ENCODE data around the gene EPC1.
"Not testable (repeated sequence)": the region's sequence is repeated elsewhere in the genome, so short reads cannot be mapped to it uniquely, and the experiment has no call there.

EPC1 gene

GRCh38 chr10:32233375-32233774, 113.6 kb downstream of the EPC1 start:
- H3K36me3 ChIP-seq (ENCODE audit: insufficient read depth, low read length); H2AFZ ChIP-seq (ENCODE audit: low read length, unreplicated experiment); H3K4me3 ChIP-seq (ENCODE audit: low read depth, low read length); H3K27me3 ChIP-seq (ENCODE audit: insufficient read depth, low read length); H3K79me2 ChIP-seq (ENCODE audit: control insufficient read depth, insufficient read depth, low read length, unreplicated experiment); H3K27ac ChIP-seq (ENCODE audit: low read depth, low read length): not testable (repeated sequence)
- peaks cover 11% of the 10 kb centered on the region for H3K4me1 ChIP-seq (ENCODE audit: control insufficient read depth, insufficient read depth, low read length, unreplicated experiment)

- Histone ChIP-seq H3K79me2 (ENCODE audit: control insufficient read depth, insufficient read depth, low read length, unreplicated experiment) (no peaks in the 10 kb centered on the region), H3K27ac (ENCODE audit: low read depth, low read length) (no peak overlapping the region), H3K4me1 (ENCODE audit: control insufficient read depth, insufficient read depth, low read length, unreplicated experiment) (peaks cover 1% of the 10 kb centered on the region), H3K4me3 (ENCODE audit: low read depth, low read length) (no peak overlapping the region), H2AFZ (ENCODE audit: low read length, unreplicated experiment) (no peak overlapping the region), H3K27me3 (ENCODE audit: insufficient read depth, low read length) (no peaks in the 10 kb centered on the region), H3K36me3 (ENCODE audit: insufficient read depth, low read length) (no peaks in the 10 kb centered on the region)
Observed at GRCh38 chr10:32232378-32232777, 114.6 kb downstream of the EPC1 start.

GRCh38 chr10:32229788-32230187, 117.2 kb downstream of the EPC1 start:
- not testable (repeated sequence) for H3K4me3 ChIP-seq (ENCODE audit: low read depth, low read length); H3K27me3 ChIP-seq (ENCODE audit: insufficient read depth, low read length); H3K36me3 ChIP-seq (ENCODE audit: insufficient read depth, low read length); H3K79me2 ChIP-seq (ENCODE audit: control insufficient read depth, insufficient read depth, low read length, unreplicated experiment); H2AFZ ChIP-seq (ENCODE audit: low read length, unreplicated experiment); H3K27ac ChIP-seq (ENCODE audit: low read depth, low read length); H3K4me1 ChIP-seq (ENCODE audit: control insufficient read depth, insufficient read depth, low read length, unreplicated experiment)

- H3K4me1 ChIP-seq (ENCODE audit: control insufficient read depth, insufficient read depth, low read length, unreplicated experiment), result no peaks in the 10 kb centered on the region
- H3K27me3 ChIP-seq (ENCODE audit: insufficient read depth, low read length), result no peaks in the 10 kb centered on the region
- H3K36me3 ChIP-seq (ENCODE audit: insufficient read depth, low read length), result no peaks in the 10 kb centered on the region
- no peak overlapping the region for H2AFZ ChIP-seq (ENCODE audit: low read length, unreplicated experiment)
- H3K27ac ChIP-seq (ENCODE audit: low read depth, low read length), result no peak overlapping the region
- no peaks in the 10 kb centered on the region for H3K79me2 ChIP-seq (ENCODE audit: control insufficient read depth, insufficient read depth, low read length, unreplicated experiment)
- no peak overlapping the region for H3K4me3 ChIP-seq (ENCODE audit: low read depth, low read length)
Observed at GRCh38 chr10:32229170-32229569, 117.8 kb downstream of the EPC1 start.

- Histone ChIP-seq H3K27ac (ENCODE audit: low read depth, low read length) (no peak overlapping the region), H2AFZ (ENCODE audit: low read length, unreplicated experiment) (no peak overlapping the region), H3K79me2 (ENCODE audit: control insufficient read depth, insufficient read depth, low read length, unreplicated experiment) (no peaks in the 10 kb centered on the region), H3K4me3 (ENCODE audit: low read depth, low read length) (no peak overlapping the region), H3K27me3 (ENCODE audit: insufficient read depth, low read length) (no peaks in the 10 kb centered on the region), H3K36me3 (ENCODE audit: insufficient read depth, low read length) (no peaks in the 10 kb centered on the region), H3K4me1 (ENCODE audit: control insufficient read depth, insufficient read depth, low read length, unreplicated experiment) (no peaks in the 10 kb centered on the region)
Observed at GRCh38 chr10:32227802-32228201, 119.2 kb downstream of the EPC1 start.

GRCh38 chr10:32226624-32227023, 120.3 kb downstream of the EPC1 start:
- H3K79me2 ChIP-seq (ENCODE audit: control insufficient read depth, insufficient read depth, low read length, unreplicated experiment), result no peaks in the 10 kb centered on the region
- no peaks in the 10 kb centered on the region for H3K36me3 ChIP-seq (ENCODE audit: insufficient read depth, low read length)

GRCh38 chr10:32225976-32226375, 121.0 kb downstream of the EPC1 start:
- H3K79me2 ChIP-seq (ENCODE audit: control insufficient read depth, insufficient read depth, low read length, unreplicated experiment), result no peaks in the 10 kb centered on the region
- no peaks in the 10 kb centered on the region for H3K27me3 ChIP-seq (ENCODE audit: insufficient read depth, low read length)
- H3K4me1 ChIP-seq (ENCODE audit: control insufficient read depth, insufficient read depth, low read length, unreplicated experiment), result no peaks in the 10 kb centered on the region
- H2AFZ ChIP-seq (ENCODE audit: low read length, unreplicated experiment), result no peak overlapping the region
- no peaks in the 10 kb centered on the region for H3K36me3 ChIP-seq (ENCODE audit: insufficient read depth, low read length)
- no peak overlapping the region for H3K4me3 ChIP-seq (ENCODE audit: low read depth, low read length)
- H3K27ac ChIP-seq (ENCODE audit: low read depth, low read length), result no peak overlapping the region

More at GRCh38 chr10:32226624-32227023, 120.3 kb downstream of the EPC1 start:
- no peak overlapping the region for H2AFZ ChIP-seq (ENCODE audit: low read length, unreplicated experiment)
- H3K4me1 ChIP-seq (ENCODE audit: control insufficient read depth, insufficient read depth, low read length, unreplicated experiment), result no peaks in the 10 kb centered on the region
- no peak overlapping the region for H3K27ac ChIP-seq (ENCODE audit: low read depth, low read length)
- H3K4me3 ChIP-seq (ENCODE audit: low read depth, low read length), result no peak overlapping the region
- H3K27me3 ChIP-seq (ENCODE audit: insufficient read depth, low read length), result no peaks in the 10 kb centered on the region

GRCh38 chr10:32222376-32222775, 124.6 kb downstream of the EPC1 start:
- not testable (repeated sequence) for H3K4me3 ChIP-seq (ENCODE audit: low read depth, low read length); H3K79me2 ChIP-seq (ENCODE audit: control insufficient read depth, insufficient read depth, low read length, unreplicated experiment); H3K4me1 ChIP-seq (ENCODE audit: control insufficient read depth, insufficient read depth, low read length, unreplicated experiment); H3K36me3 ChIP-seq (ENCODE audit: insufficient read depth, low read length); H3K27ac ChIP-seq (ENCODE audit: low read depth, low read length); H3K27me3 ChIP-seq (ENCODE audit: insufficient read depth, low read length); H2AFZ ChIP-seq (ENCODE audit: low read length, unreplicated experiment)

- not testable (repeated sequence) for H3K79me2 ChIP-seq (ENCODE audit: control insufficient read depth, insufficient read depth, low read length, unreplicated experiment); H3K36me3 ChIP-seq (ENCODE audit: insufficient read depth, low read length); H3K27ac ChIP-seq (ENCODE audit: low read depth, low read length); H3K4me3 ChIP-seq (ENCODE audit: low read depth, low read length); H2AFZ ChIP-seq (ENCODE audit: low read length, unreplicated experiment); H3K4me1 ChIP-seq (ENCODE audit: control insufficient read depth, insufficient read depth, low read length, unreplicated experiment); H3K27me3 ChIP-seq (ENCODE audit: insufficient read depth, low read length)
Observed at GRCh38 chr10:32219156-32219555, 127.8 kb downstream of the EPC1 start.

GRCh38 chr10:32218206-32219044, 128.5 kb downstream of the EPC1 start:
- H3K4me3 ChIP-seq (ENCODE audit: low read depth, low read length); H3K27me3 ChIP-seq (ENCODE audit: insufficient read depth, low read length); H3K4me1 ChIP-seq (ENCODE audit: control insufficient read depth, insufficient read depth, low read length, unreplicated experiment); H3K79me2 ChIP-seq (ENCODE audit: control insufficient read depth, insufficient read depth, low read length, unreplicated experiment); H2AFZ ChIP-seq (ENCODE audit: low read length, unreplicated experiment); H3K27ac ChIP-seq (ENCODE audit: low read depth, low read length); H3K36me3 ChIP-seq (ENCODE audit: insufficient read depth, low read length): not testable (repeated sequence)
